ENCODE measurements around the gene ARHGEF2. TPM values are rescaled to one million over a fixed set of nuclear protein-coding genes. Genes with fewer than 3 reads are reported as not detected.
A peak's percentile ranks its signal among the peaks of the same experiment; 100 is the strongest.

The ARHGEF2 gene
- total and polyA plus RNA-seq, 2 experiments from 2014 or later, result 30.1 to 46.9 TPM

GRCh38 chr1:155897746-155898145, 80.6 kb downstream of the ARHGEF2 start:
- Histone ChIP-seq H3K36me3 (replicated peaks; ENCODE audit: insufficient read depth, low read depth) (peaks cover 6% of the 10 kb centered on the region), H3K79me2 (no peaks in the 10 kb centered on the region), H3K9me3 (ENCODE audit: low read depth) (no peaks in the 10 kb centered on the region), H3K9me2 (replicated peaks; ENCODE audit: insufficient read depth) (no peaks in the 10 kb centered on the region), H3K4me1 (ENCODE audit: insufficient read depth) (peaks cover 7% of the 10 kb centered on the region), H3K27ac (no peak overlapping the region), H4K20me1 (ENCODE audit: insufficient read depth, poor library complexity, severe bottlenecking) (no peaks in the 10 kb centered on the region), H3K4me2 (no peak overlapping the region), H3K27me3 (no peaks in the 10 kb centered on the region), H2AFZ (no peak overlapping the region), H3K4me3 (no peak overlapping the region)
- DNase-seq (ENCODE audit: low spot score), result no peak
- WGBS (ENCODE audit: low lambda C conversion rate, missing lambda C conversion rate), result 67% methylated on average over 1 of the region's 1 CpG
- no peak for TF ChIP-seq EZH2 (IDR thresholded peaks at IDR 0.05; ENCODE audit: borderline replicate concordance)
- TF ChIP-seq EZH2phosphoT487 (IDR thresholded peaks at IDR 0.05; ENCODE audit: low read depth, severe bottlenecking, unreplicated experiment), result no peak
- TF ChIP-seq CTCF (IDR thresholded peaks at IDR 0.05; ENCODE audit: poor library complexity), result no peak

Small RNA genes within 50 kb of the gene (microRNA-seq; reads per million reads assigned to microRNA genes)
- gene MIR6738, result not detected

Small RNA genes within 50 kb of the gene (small RNA-seq; reads per million reads assigned to genes)
- gene MIR6738 (not detected), gene SCARNA4 (not detected), gene SNORA80E (40.3 reads per million, percentile 97 among the genes with 10 or more reads in this experiment)

Other genes with a start within 250 kb of the ARHGEF2 start
- 17.2 and 20.8 TPM in 2 replicates for gene GON4L, start 121.3 kb downstream of the ARHGEF2 start, total RNA-seq
- gene GON4L, start 121.3 kb downstream of the ARHGEF2 start, polyA plus RNA-seq, result 33.3 and 40.8 TPM in 2 replicates
- gene SYT11, start 119.0 kb downstream of the ARHGEF2 start, total RNA-seq, result 1.3 and 2.0 TPM in 2 replicates
- 0.39 and 0.71 TPM in 2 replicates for gene SYT11, start 119.0 kb downstream of the ARHGEF2 start, polyA plus RNA-seq
- gene RIT1, start 67.2 kb downstream of the ARHGEF2 start, total RNA-seq, result 23.8 and 33.5 TPM in 2 replicates
- gene RIT1, start 67.2 kb downstream of the ARHGEF2 start, polyA plus RNA-seq, result 17.6 and 21.9 TPM in 2 replicates
- gene KHDC4, start 44.1 kb downstream of the ARHGEF2 start, total RNA-seq, result 33.2 and 40.3 TPM in 2 replicates
- 15.7 and 28.0 TPM in 2 replicates for gene KHDC4, start 44.1 kb downstream of the ARHGEF2 start, polyA plus RNA-seq
- 0.83 TPM in 1 of 2 replicates, not detected in the other for gene RXFP4, start 36.9 kb downstream of the ARHGEF2 start, total RNA-seq
- gene RXFP4, start 36.9 kb downstream of the ARHGEF2 start, polyA plus RNA-seq, result not detected in 2 replicates
- 393 and 416 TPM in 2 replicates for gene SSR2, start 42.4 kb upstream of the ARHGEF2 start, total RNA-seq
- 326 and 360 TPM in 2 replicates for gene SSR2, start 42.4 kb upstream of the ARHGEF2 start, polyA plus RNA-seq
- 35.3 and 37.8 TPM in 2 replicates for gene UBQLN4, start 75.3 kb upstream of the ARHGEF2 start, total RNA-seq
- gene UBQLN4, start 75.3 kb upstream of the ARHGEF2 start, polyA plus RNA-seq, result 29.5 and 35.5 TPM in 2 replicates
- gene LAMTOR2, start 76.2 kb upstream of the ARHGEF2 start, total RNA-seq, result 48.5 and 73.1 TPM in 2 replicates
- gene LAMTOR2, start 76.2 kb upstream of the ARHGEF2 start, polyA plus RNA-seq, result 142 and 165 TPM in 2 replicates
- gene RAB25, start 82.6 kb upstream of the ARHGEF2 start, total RNA-seq, result 71.1 and 77.9 TPM in 2 replicates
- 91.6 and 106 TPM in 2 replicates for gene RAB25, start 82.6 kb upstream of the ARHGEF2 start, polyA plus RNA-seq
- 11.0 and 12.0 TPM in 2 replicates for gene MEX3A, start 103.9 kb upstream of the ARHGEF2 start, total RNA-seq
- gene MEX3A, start 103.9 kb upstream of the ARHGEF2 start, polyA plus RNA-seq, result 9.3 and 10.8 TPM in 2 replicates
- gene LMNA, start 136.2 kb upstream of the ARHGEF2 start, total RNA-seq, result 161 and 208 TPM in 2 replicates
- gene LMNA, start 136.2 kb upstream of the ARHGEF2 start, polyA plus RNA-seq, result 345 and 402 TPM in 2 replicates
- 1.4 and 2.1 TPM in 2 replicates for gene SEMA4A, start 175.0 kb upstream of the ARHGEF2 start, total RNA-seq
- gene SEMA4A, start 175.0 kb upstream of the ARHGEF2 start, polyA plus RNA-seq, result 1.3 and 2.6 TPM in 2 replicates
- 16.9 TPM in 2 replicates for gene SLC25A44, start 215.6 kb upstream of the ARHGEF2 start, total RNA-seq
- 18.1 and 19.3 TPM in 2 replicates for gene SLC25A44, start 215.6 kb upstream of the ARHGEF2 start, polyA plus RNA-seq
- 60.7 and 81.4 TPM in 2 replicates for gene PMF1, start 234.5 kb upstream of the ARHGEF2 start, total RNA-seq
- 77.1 and 96.9 TPM in 2 replicates for gene PMF1, start 234.5 kb upstream of the ARHGEF2 start, polyA plus RNA-seq

All from hepatocyte (in vitro differentiated cells).